Tibial nerve (tissue), 4 donors: Measurements from ENCODE around the gene MCC.

Source experiments
- CTCF ChIP-seq, 5 experiments: fragments of 200-600 bp in 3 of 5; fragments of 450-650 bp in 2 of 5; sonication (generic) in 3 of 5; IDR thresholded peaks; one replicate each; pipeline ENCODE4 v1.5.1; 2016 to 2019; ENCODE audit warnings: antibody characterized with exemption in 5 of 5, mild to moderate bottlenecking in 3 of 5, moderate library complexity in 2 of 5
- EP300 ChIP-seq, 2 donors: sonication (generic); formaldehyde crosslinking; IDR thresholded peaks; one replicate each; pipeline ENCODE4 v1.6.1; 2017; ENCODE audit warnings: antibody characterized with exemption in 2 of 2, mild to moderate bottlenecking in 1 of 2
- POLR2A ChIP-seq, 2 donors: fragments of 450-650 bp; IDR thresholded peaks; one replicate each; pipeline ENCODE4 v1.6.1; 2017; ENCODE audit warnings: antibody characterized with exemption in 2 of 2, mild to moderate bottlenecking in 2 of 2, moderate library complexity in 2 of 2

- TF ChIP-seq POLR2A (IDR thresholded peaks at IDR 0.05), result peak; percentile 65
- peak in 1 of 5 experiments; percentile 44 for TF ChIP-seq CTCF (IDR thresholded peaks at IDR 0.05)
- peak; percentile 73 to 88 for TF ChIP-seq EP300 (IDR thresholded peaks at IDR 0.05)
These were observed 511.6 kb downstream of the MCC start, which contains the start of gene DCP2 for GRCh38 chr5:112976432-112977309.
